Measurements from ENCODE around the gene MRPL21.

GRCh38 chr11:68934666-68935065 lies 31.0 kb upstream of the MRPL21 start:
- TF ChIP-seq POLR2A (IDR thresholded peaks at IDR 0.05; ENCODE audit: low read depth, low read length): no peak
- TF ChIP-seq POLR2AphosphoS5 (IDR thresholded peaks at IDR 0.05; ENCODE audit: low read depth, low read length): no peak

Data from GM12892 (cell line).